Activated T-helper 1 cell treated with anti-CD3 and anti-CD28 coated beads, Interleukin-12 subunit alpha, Interleukin-12 subunit beta, Interleukin-2, Interleukin-4 antibody, amounts not matched to agents 30 ng/mL and 10 ng/mL and 1 ng/mL, durations not matched to agents 14 hours and 24 hours and 36 hours (primary cell): ENCODE measurements around the gene NCAPD2. TPM values are rescaled to one million over a fixed set of nuclear protein-coding genes. Genes with fewer than 3 reads are reported as not detected.
A peak's percentile ranks its signal among the peaks of the same experiment; 100 is the strongest.

Experiments used
- DNase-seq: peaks from one replicate; pipeline ENCODE4 v3.0.0; 2021; ENCODE audit warnings: low spot score
- H3K27ac Mint-ChIP-seq: one replicate; pipeline ENCODE4 v1.8.0; 2021; ENCODE audit warnings: mild to moderate bottlenecking, mixed read lengths
- H3K27me3 Mint-ChIP-seq: one replicate; pipeline ENCODE4 v1.8.0; 2022; ENCODE audit warnings: mild to moderate bottlenecking, moderate library complexity, mixed read lengths; ENCODE audit not compliant: insufficient read depth
- H3K36me3 Mint-ChIP-seq: one replicate; pipeline ENCODE4 v1.8.0; 2021; ENCODE audit warnings: low read depth, mixed read lengths
- H3K4me1 Mint-ChIP-seq: one replicate; pipeline ENCODE4 v1.8.0; 2021; ENCODE audit warnings: low read depth, mixed read lengths
- H3K4me3 Mint-ChIP-seq: one replicate; pipeline ENCODE4 v1.8.0; 2021; ENCODE audit warnings: mild to moderate bottlenecking, moderate library complexity, mixed read lengths
- H3K9me3 Mint-ChIP-seq: one replicate; pipeline ENCODE4 v1.8.0; 2021; ENCODE audit warnings: mixed read lengths
- intact Hi-C: fragments of 100-400 bp; cut with micrococcal nuclease; formaldehyde crosslinking; loops from one replicate; pipeline ENCODE4 v1.15.1; 2024
- total RNA-seq: library from RNA; stranded (reverse); gene quantifications from 2 replicates; pipeline ENCODE4 v1.2.3, GENCODE V29; 2022

NCAPD2 gene
- total RNA-seq, 1 donor from 2014 or later: 93.4 TPM

GRCh38 chr12:6569786-6570185 is 75.9 kb downstream of the NCAPD2 start:
- DNase-seq: no peak
- no peaks in the 10 kb centered on the region for H3K27me3 Mint-ChIP-seq
- H3K36me3 Mint-ChIP-seq: peaks cover 61% of the 10 kb centered on the region
- peak overlapping the region; percentile 100 for H3K4me3 Mint-ChIP-seq
- H3K4me1 Mint-ChIP-seq: peaks cover 38% of the 10 kb centered on the region
- intact Hi-C loops: no loop called here
- H3K9me3 Mint-ChIP-seq: no peaks in the 10 kb centered on the region
- H3K27ac Mint-ChIP-seq: peak overlapping the region; percentile 48

GRCh38 chr12:6570264-6570887 is 76.5 kb downstream of the NCAPD2 start:
- intact Hi-C loops: no loop called here
- Mint-ChIP-seq H3K9me3 (no peaks in the 10 kb centered on the region), H3K4me3 (peak overlapping the region; percentile 100), H3K4me1 (peaks cover 37% of the 10 kb centered on the region), H3K36me3 (peaks cover 63% of the 10 kb centered on the region), H3K27me3 (no peaks in the 10 kb centered on the region), H3K27ac (peak overlapping the region; percentile 48)
- DNase-seq: no peak

- Mint-ChIP-seq H3K27me3 (no peaks in the 10 kb centered on the region), H3K4me3 (no peak overlapping the region), H3K27ac (no peak overlapping the region), H3K36me3 (peaks cover 59% of the 10 kb centered on the region), H3K9me3 (no peaks in the 10 kb centered on the region), H3K4me1 (peaks cover 27% of the 10 kb centered on the region)
- intact Hi-C loops: no loop called here
- no peak for DNase-seq
Measured at GRCh38 chr12:6573001-6573400, 79.1 kb downstream of the NCAPD2 start.

GRCh38 chr12:6574576-6575295 is 80.8 kb downstream of the NCAPD2 start:
- Mint-ChIP-seq H3K27ac (peak overlapping the region; percentile 66), H3K4me3 (no peak overlapping the region), H3K4me1 (peaks cover 26% of the 10 kb centered on the region), H3K36me3 (peaks cover 63% of the 10 kb centered on the region), H3K27me3 (no peaks in the 10 kb centered on the region), H3K9me3 (no peaks in the 10 kb centered on the region)
- intact Hi-C loops: loop anchor here (2.0 kb wide), 1 partner anchor 32 kb away; the partner anchor contains the start of gene CHD4
- DNase-seq: no peak

GRCh38 chr12:6575648-6576047 is 81.7 kb downstream of the NCAPD2 start:
- H3K4me1 Mint-ChIP-seq: peaks cover 18% of the 10 kb centered on the region
- intact Hi-C loops: loop anchor here (2.0 kb wide), 1 partner anchor 31 kb away; the partner anchor contains the start of gene CHD4
- H3K27ac Mint-ChIP-seq: no peak overlapping the region
- H3K36me3 Mint-ChIP-seq: peaks cover 55% of the 10 kb centered on the region
- no peaks in the 10 kb centered on the region for H3K27me3 Mint-ChIP-seq
- no peaks in the 10 kb centered on the region for H3K9me3 Mint-ChIP-seq
- no peak for DNase-seq
- no peak overlapping the region for H3K4me3 Mint-ChIP-seq

Other genes with a start within 250 kb of the NCAPD2 start
- gene PLEKHG6, start 183.4 kb upstream of the NCAPD2 start, total RNA-seq: not detected in 2 replicates
- gene TNFRSF1A, start 152.0 kb upstream of the NCAPD2 start, total RNA-seq: 51.4 and 55.9 TPM in 2 replicates
- gene SCNN1A, start 118.5 kb upstream of the NCAPD2 start, total RNA-seq: 0.05 and 0.32 TPM in 2 replicates
- 0.64 and 1.3 TPM in 2 replicates for gene LTBR, start 109.9 kb upstream of the NCAPD2 start, total RNA-seq
- 82.1 and 82.3 TPM in 2 replicates for gene CD27, start 49.1 kb upstream of the NCAPD2 start, total RNA-seq
- gene TAPBPL, start 42.1 kb upstream of the NCAPD2 start, total RNA-seq: 34.1 and 34.3 TPM in 2 replicates
- 49.7 and 52.8 TPM in 2 replicates for gene VAMP1, start 23.4 kb upstream of the NCAPD2 start, total RNA-seq
- gene MRPL51, start 840 bp upstream of the NCAPD2 start, total RNA-seq: 250 and 258 TPM in 2 replicates
- 4,315 and 4,318 TPM in 2 replicates for gene GAPDH, start 40.4 kb downstream of the NCAPD2 start, total RNA-seq
- gene IFFO1, start 61.9 kb downstream of the NCAPD2 start, total RNA-seq: 19.5 and 19.9 TPM in 2 replicates
- 194 and 196 TPM in 2 replicates for gene NOP2, start 74.2 kb downstream of the NCAPD2 start, total RNA-seq
- gene CHD4, start 113.3 kb downstream of the NCAPD2 start, total RNA-seq: 348 and 368 TPM in 2 replicates
- gene LPAR5, start 141.9 kb downstream of the NCAPD2 start, total RNA-seq: 2.8 and 3.1 TPM in 2 replicates
- 0.83 and 1.0 TPM in 2 replicates for gene ACRBP, start 153.3 kb downstream of the NCAPD2 start, total RNA-seq
- 14.6 and 15.0 TPM in 2 replicates for gene ING4, start 169.0 kb downstream of the NCAPD2 start, total RNA-seq
- gene ZNF384, start 195.3 kb downstream of the NCAPD2 start, total RNA-seq: 79.6 and 89.8 TPM in 2 replicates
- 0.07 and 0.08 TPM in 2 replicates for gene PIANP, start 206.7 kb downstream of the NCAPD2 start, total RNA-seq
- gene COPS7A, start 229.9 kb downstream of the NCAPD2 start, total RNA-seq: 34.6 and 36.2 TPM in 2 replicates